Measurements from ENCODE around the gene GOLGA1. TPM values are rescaled to one million over a fixed set of nuclear protein-coding genes. Genes with fewer than 3 reads are reported as not detected.
"Not testable (repeated sequence)": the region's sequence is repeated elsewhere in the genome, so short reads cannot be mapped to it uniquely, and the experiment has no call there.

GOLGA1 gene
- total RNA-seq, 2 experiments from 2014 or later: 20.9 to 21.6 TPM

DNA sequence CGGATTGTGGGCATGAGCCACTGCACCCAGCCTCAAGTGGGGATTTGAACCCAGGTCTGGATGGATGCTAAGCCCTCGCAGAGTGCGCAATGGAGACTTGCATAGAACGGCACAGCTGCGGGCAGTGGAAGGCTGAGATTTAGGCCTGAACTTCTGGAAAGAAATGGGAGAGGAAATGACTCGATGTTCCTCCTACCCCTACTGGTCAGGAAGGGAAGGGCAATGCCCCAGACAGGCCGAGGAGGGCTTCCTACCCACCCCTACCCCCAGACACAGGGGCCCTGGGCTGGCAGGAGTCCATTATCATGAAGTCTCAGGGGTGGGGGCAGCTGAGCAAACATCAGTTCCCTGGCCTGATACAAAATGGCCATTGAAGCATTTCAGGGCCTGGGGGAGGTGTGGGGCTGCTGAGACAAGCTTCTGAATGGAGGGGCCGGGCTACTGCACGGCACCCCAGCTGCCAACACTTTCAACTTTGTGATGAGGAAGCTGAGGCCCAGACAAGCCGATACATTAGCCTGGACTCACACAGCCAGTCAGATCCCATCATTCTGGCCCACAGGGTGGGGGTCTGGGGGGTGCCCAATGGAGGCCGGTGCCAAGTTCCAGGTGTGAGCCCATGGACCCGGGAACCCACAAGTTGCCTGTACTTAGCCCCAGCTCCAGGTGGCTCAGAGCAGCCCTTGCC is 101.1 kb downstream of the GOLGA1 start:
- intact Hi-C loops (cut with micrococcal nuclease): no loop called here
- ChIA-PET CTCF (interaction anchor here (0.8 to 8.4 kb wide), 14 partner anchors 8 to 132 kb away, joined by 3 to 66 read pairs (median 4); partner anchors contain the start of genes NR6A1, OLFML2A and WDR38), POLR2A (interaction anchor here (1.0 to 1.5 kb wide), 2 partner anchors 10 to 16 kb away, joined by 3 read pairs; no protein-coding TSS in a partner anchor)
- Mint-ChIP-seq H3K36me3 (ENCODE audit: low read depth) (no peaks in the 10 kb centered on the region), H3K4me1 (ENCODE audit: low read depth) (no peaks in the 10 kb centered on the region), H3K4me3 (no peak overlapping the region), H3K27ac (no peak overlapping the region), H3K27me3 (peaks cover 15% of the 10 kb centered on the region), H3K9me3 (no peaks in the 10 kb centered on the region)
- DNase-seq (no peak), ATAC-seq (peak; percentile 62)
- TF ChIP-seq, protein P1, sequence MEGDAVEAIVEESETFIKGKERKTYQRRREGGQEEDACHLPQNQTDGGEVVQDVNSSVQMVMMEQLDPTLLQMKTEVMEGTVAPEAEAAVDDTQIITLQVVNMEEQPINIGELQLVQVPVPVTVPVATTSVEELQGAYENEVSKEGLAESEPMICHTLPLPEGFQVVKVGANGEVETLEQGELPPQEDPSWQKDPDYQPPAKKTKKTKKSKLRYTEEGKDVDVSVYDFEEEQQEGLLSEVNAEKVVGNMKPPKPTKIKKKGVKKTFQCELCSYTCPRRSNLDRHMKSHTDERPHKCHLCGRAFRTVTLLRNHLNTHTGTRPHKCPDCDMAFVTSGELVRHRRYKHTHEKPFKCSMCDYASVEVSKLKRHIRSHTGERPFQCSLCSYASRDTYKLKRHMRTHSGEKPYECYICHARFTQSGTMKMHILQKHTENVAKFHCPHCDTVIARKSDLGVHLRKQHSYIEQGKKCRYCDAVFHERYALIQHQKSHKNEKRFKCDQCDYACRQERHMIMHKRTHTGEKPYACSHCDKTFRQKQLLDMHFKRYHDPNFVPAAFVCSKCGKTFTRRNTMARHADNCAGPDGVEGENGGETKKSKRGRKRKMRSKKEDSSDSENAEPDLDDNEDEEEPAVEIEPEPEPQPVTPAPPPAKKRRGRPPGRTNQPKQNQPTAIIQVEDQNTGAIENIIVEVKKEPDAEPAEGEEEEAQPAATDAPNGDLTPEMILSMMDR (IDR thresholded peaks at IDR 0.05): no peak

DNA sequence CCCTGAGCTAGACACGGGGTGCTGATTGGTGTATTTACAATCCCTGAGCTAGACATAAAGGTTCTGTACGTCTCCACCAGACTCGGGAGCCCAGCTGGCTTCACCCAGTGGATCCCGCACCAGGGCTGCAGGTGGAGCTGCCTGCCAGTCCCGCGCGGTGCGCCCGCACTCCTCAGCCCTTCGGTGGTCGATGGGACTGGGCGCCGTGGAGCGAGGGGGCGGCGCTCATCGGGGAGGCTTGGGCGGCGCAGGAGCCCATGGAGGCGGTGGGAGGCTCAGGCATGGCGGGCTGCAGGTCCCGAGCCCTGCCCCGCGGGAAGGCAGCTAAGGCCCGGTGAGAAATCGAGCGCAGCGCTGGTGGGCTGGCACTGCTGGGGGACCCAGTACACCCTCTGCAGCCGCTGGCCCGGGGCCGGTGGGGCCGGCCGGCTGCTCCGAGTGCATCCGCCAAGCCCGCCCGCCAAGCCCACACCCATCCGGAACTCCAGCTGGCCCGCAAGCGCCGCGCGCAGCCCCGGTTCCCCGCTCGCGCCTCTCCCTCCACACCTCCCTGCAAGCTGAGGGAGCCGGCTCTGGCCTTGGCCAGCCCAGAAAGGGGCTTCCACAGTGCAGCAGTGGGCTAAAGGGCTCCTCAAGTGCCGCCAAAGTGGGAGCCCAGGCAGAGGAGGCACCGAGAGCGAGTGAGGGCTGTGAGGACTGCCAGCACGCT is 102.2 kb downstream of the GOLGA1 start:
- H3K36me3 Mint-ChIP-seq (ENCODE audit: low read depth); H3K9me3 Mint-ChIP-seq; H3K27ac Mint-ChIP-seq; H3K4me1 Mint-ChIP-seq (ENCODE audit: low read depth); ATAC-seq; DNase-seq; H3K4me3 Mint-ChIP-seq; intact Hi-C loops (cut with micrococcal nuclease): not testable (repeated sequence)
- CTCF ChIA-PET: interaction anchor here (8.0 to 8.4 kb wide), 2 partner anchors 15 to 64 kb away, joined by 57 to 66 read pairs; partner anchors contain the start of genes NR6A1, OLFML2A and WDR38
- H3K27me3 Mint-ChIP-seq: peaks cover 17% of the 10 kb centered on the region
- POLR2A ChIA-PET: interaction anchor here (1.5 kb wide), 1 partner anchor 17 kb away, joined by 3 read pairs; no protein-coding TSS in a partner anchor

DNA sequence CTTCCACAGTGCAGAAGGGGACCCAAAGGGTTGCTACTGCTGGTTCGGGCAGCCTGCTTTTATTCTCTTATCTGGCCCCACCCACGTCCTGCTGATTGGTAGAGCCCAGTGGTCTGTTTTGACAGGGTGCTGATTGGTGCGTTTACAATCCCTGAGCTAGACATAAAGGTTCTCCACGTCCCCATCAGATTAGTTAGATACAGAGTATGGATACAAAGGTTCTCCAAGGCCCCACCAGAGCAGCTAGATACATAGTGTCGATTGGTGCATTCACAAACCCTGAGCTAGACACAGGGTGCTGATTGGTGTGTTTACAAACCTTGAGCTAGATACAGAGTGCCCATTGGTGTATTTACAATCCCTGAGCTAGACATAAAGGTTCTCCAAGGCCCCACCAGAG is 102.8 kb downstream of the GOLGA1 start:
- CTCF ChIA-PET: interaction anchor here (8.0 to 8.4 kb wide), 2 partner anchors 15 to 64 kb away, joined by 57 to 66 read pairs; partner anchors contain the start of genes NR6A1, OLFML2A and WDR38
- H3K36me3 Mint-ChIP-seq (ENCODE audit: low read depth); DNase-seq; H3K9me3 Mint-ChIP-seq; H3K4me1 Mint-ChIP-seq (ENCODE audit: low read depth); H3K4me3 Mint-ChIP-seq; H3K27ac Mint-ChIP-seq; POLR2A ChIA-PET; ATAC-seq; intact Hi-C loops (cut with micrococcal nuclease): not testable (repeated sequence)
- H3K27me3 Mint-ChIP-seq: peaks cover 17% of the 10 kb centered on the region

DNA sequence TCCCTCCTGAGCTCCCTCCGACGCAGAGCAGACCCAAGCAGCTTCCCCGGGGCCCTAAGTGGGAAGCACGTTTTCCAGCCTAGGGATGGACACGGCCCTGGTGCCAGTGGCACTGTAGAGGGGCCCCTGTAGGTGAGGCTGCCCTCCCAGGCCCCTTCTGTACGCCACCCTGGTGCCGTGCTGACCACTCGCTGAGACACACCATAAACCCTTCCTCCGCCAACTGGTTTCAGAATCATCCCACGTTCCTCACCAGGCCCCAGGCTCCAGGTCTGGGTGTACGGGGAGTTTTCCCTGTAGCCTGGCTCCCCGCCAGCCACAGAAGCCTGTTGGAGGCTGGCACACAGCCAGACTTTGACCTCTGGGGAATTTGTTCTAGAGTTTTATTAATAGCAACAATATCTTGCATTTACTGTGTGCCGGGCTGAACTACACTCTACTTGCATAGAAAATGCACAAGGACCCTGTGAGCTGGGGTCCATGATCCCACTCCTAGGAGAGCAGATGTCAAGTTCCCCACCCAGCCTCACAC is 105.8 kb downstream of the GOLGA1 start:
- no peak overlapping the region for H3K27ac Mint-ChIP-seq
- TF ChIP-seq, protein P1 (IDR thresholded peaks at IDR 0.05): no peak
- intact Hi-C loops (cut with micrococcal nuclease): no loop called here
- ChIA-PET POLR2A (no interaction called here), CTCF (interaction anchor here (0.9 to 8.4 kb wide), 2 partner anchors 18 to 61 kb away, joined by 3 to 66 read pairs; partner anchors contain the start of genes NR6A1, OLFML2A and WDR38)
- H3K4me1 Mint-ChIP-seq (ENCODE audit: low read depth): no peaks in the 10 kb centered on the region
- H3K27me3 Mint-ChIP-seq: peaks cover 21% of the 10 kb centered on the region
- no peak overlapping the region for H3K4me3 Mint-ChIP-seq
- no peak for ATAC-seq
- no peaks in the 10 kb centered on the region for H3K9me3 Mint-ChIP-seq
- H3K36me3 Mint-ChIP-seq (ENCODE audit: low read depth): no peaks in the 10 kb centered on the region
- no peak for DNase-seq

DNA sequence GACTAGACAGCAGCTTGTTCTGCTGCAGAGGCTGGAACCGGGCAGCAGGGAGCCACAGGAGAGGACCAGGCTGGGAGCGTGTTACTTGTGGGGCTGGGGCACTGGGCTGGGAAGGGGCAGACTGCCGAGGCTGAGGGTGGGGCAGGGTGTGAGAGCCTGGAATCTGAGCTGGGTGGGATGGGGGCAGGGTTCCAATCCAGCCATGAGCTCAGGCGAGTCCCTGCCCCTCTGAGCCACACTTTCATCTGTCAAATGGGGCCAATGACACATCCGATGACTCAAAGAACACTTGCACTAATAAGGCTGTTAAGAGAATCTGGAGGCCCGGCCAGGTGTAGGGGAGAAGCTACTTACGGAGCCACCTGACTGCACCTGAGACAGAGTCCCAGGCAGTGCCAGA is 106.3 kb downstream of the GOLGA1 start:
- ATAC-seq: no peak
- H3K9me3 Mint-ChIP-seq: no peaks in the 10 kb centered on the region
- no peak overlapping the region for H3K27ac Mint-ChIP-seq
- POLR2A ChIA-PET: no interaction called here
- intact Hi-C loops (cut with micrococcal nuclease): no loop called here
- peaks cover 21% of the 10 kb centered on the region for H3K27me3 Mint-ChIP-seq
- no peaks in the 10 kb centered on the region for H3K4me1 Mint-ChIP-seq (ENCODE audit: low read depth)
- TF ChIP-seq, protein P1 (IDR thresholded peaks at IDR 0.05): no peak
- CTCF ChIA-PET: interaction anchor here (0.9 to 8.4 kb wide), 2 partner anchors 19 to 60 kb away, joined by 3 to 66 read pairs; partner anchors contain the start of genes NR6A1, OLFML2A and WDR38
- no peak for DNase-seq
- no peaks in the 10 kb centered on the region for H3K36me3 Mint-ChIP-seq (ENCODE audit: low read depth)
- no peak overlapping the region for H3K4me3 Mint-ChIP-seq

Measured in activated CD8-positive, alpha-beta T cell treated with anti-CD3 and anti-CD28 coated beads for 36 hours (primary cell).